Peyer's patch (tissue), 4 donors: ENCODE results near the gene OR2C3.

ENCODE experiments used
- POLR2A ChIP-seq, 2 donors: fragments of 450-650 bp; IDR thresholded peaks; one replicate each; pipeline ENCODE4 v1.5.1; 2017; ENCODE audit warnings: antibody characterized with exemption in 2 of 2, mild to moderate bottlenecking in 2 of 2, moderate library complexity in 2 of 2
- TF ChIP-seq, protein P1 (sequence below), 6 experiments: fragments of 450-650 bp in 4 of 6; fragments of 200-600 bp in 2 of 6; sonication (generic) in 1 of 6; IDR thresholded peaks; one replicate each; pipeline ENCODE4 v1.5.1; 2017 to 2019; ENCODE audit warnings: antibody characterized with exemption in 6 of 6, mild to moderate bottlenecking in 3 of 6, moderate library complexity in 1 of 6

- TF ChIP-seq, protein P1, sequence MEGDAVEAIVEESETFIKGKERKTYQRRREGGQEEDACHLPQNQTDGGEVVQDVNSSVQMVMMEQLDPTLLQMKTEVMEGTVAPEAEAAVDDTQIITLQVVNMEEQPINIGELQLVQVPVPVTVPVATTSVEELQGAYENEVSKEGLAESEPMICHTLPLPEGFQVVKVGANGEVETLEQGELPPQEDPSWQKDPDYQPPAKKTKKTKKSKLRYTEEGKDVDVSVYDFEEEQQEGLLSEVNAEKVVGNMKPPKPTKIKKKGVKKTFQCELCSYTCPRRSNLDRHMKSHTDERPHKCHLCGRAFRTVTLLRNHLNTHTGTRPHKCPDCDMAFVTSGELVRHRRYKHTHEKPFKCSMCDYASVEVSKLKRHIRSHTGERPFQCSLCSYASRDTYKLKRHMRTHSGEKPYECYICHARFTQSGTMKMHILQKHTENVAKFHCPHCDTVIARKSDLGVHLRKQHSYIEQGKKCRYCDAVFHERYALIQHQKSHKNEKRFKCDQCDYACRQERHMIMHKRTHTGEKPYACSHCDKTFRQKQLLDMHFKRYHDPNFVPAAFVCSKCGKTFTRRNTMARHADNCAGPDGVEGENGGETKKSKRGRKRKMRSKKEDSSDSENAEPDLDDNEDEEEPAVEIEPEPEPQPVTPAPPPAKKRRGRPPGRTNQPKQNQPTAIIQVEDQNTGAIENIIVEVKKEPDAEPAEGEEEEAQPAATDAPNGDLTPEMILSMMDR (IDR thresholded peaks at IDR 0.05), result no peak
- no peak for TF ChIP-seq POLR2A (IDR thresholded peaks at IDR 0.05)
Measured at GRCh38 chr1:247494767-247495166, 41.5 kb downstream of the OR2C3 start.
